Measurements from ENCODE around the gene DNAJC1. TPM values are rescaled to one million over a fixed set of nuclear protein-coding genes. Genes with fewer than 3 reads are reported as not detected.
"Not testable (repeated sequence)": the region's sequence is repeated elsewhere in the genome, so short reads cannot be mapped to it uniquely, and the experiment has no call there.

Gene DNAJC1
- total RNA-seq, 1 donor from 2014 or later, result 18.2 TPM

DNA sequence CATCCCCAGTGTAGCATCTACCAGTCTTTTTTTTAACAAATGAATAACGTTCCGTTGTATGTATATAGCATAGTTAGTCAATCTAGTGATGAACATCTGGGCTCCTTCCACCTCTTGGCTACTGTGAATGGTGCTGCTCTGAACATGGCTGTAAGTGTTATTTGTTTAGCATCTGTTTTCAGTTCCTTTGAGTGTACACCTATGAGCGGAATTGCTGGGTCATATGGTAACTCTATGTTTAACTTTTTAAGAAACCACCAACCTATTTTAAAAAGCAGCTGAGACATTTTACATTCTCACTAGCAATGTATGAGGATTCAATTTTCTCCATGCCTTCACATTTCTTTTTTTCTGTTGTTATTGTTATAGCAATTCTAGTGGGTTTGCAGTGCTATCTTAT is 178.2 kb downstream of the DNAJC1 start:
- peaks cover 22% of the 10 kb centered on the region for H3K9me3 Mint-ChIP-seq
- no peaks in the 10 kb centered on the region for H3K4me1 Mint-ChIP-seq (ENCODE audit: unreplicated experiment)
- no peak for TF ChIP-seq CTCF (conservative IDR thresholded peaks at IDR 0.05)
- peaks cover 18% of the 10 kb centered on the region for H3K36me3 Mint-ChIP-seq
- no peaks in the 10 kb centered on the region for H3K27me3 Mint-ChIP-seq
- H3K4me3 Mint-ChIP-seq, result no peak overlapping the region
- DNase-seq (ENCODE audit: extremely low spot score, unreplicated experiment), result no peak
- no peak overlapping the region for H3K27ac Mint-ChIP-seq

GRCh38 chr10:21824409-21824808 is 179.1 kb downstream of the DNAJC1 start:
- H3K4me1 Mint-ChIP-seq (ENCODE audit: unreplicated experiment), result no peaks in the 10 kb centered on the region
- no peak for TF ChIP-seq CTCF (conservative IDR thresholded peaks at IDR 0.05)
- no peak overlapping the region for H3K4me3 Mint-ChIP-seq
- no peak for DNase-seq (ENCODE audit: extremely low spot score, unreplicated experiment)
- peaks cover 17% of the 10 kb centered on the region for H3K9me3 Mint-ChIP-seq
- no peak overlapping the region for H3K27ac Mint-ChIP-seq
- peaks cover 13% of the 10 kb centered on the region for H3K36me3 Mint-ChIP-seq
- no peaks in the 10 kb centered on the region for H3K27me3 Mint-ChIP-seq

DNA sequence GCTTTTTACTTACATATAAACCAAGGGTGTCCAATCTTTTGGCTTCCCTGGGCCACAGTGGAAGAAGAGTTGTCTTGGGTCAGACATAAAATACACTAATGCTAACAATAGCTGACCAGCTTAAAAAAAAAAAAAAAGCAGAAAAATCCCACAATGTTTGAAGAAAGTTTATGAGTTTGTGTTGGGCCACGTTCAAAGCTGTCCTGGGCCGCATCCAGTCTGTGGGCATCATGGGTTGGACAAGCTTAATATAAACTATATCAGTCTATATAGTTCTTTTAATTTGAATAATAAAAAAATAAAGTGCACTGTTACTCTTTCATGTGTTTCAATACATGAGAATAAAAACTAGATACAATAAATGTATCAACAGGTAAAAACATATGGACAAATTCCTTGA is 179.9 kb downstream of the DNAJC1 start:
- DNase-seq (ENCODE audit: extremely low spot score, unreplicated experiment), result no peak
- Mint-ChIP-seq H3K27ac (no peak overlapping the region), H3K4me3 (no peak overlapping the region), H3K9me3 (peaks cover 17% of the 10 kb centered on the region), H3K27me3 (no peaks in the 10 kb centered on the region), H3K4me1 (ENCODE audit: unreplicated experiment) (no peaks in the 10 kb centered on the region), H3K36me3 (peaks cover 13% of the 10 kb centered on the region)
- TF ChIP-seq CTCF (conservative IDR thresholded peaks at IDR 0.05), result no peak

GRCh38 chr10:21822273-21822672 is 181.3 kb downstream of the DNAJC1 start:
- Mint-ChIP-seq H3K36me3 (peaks cover 17% of the 10 kb centered on the region), H3K9me3 (peaks cover 17% of the 10 kb centered on the region)
- not testable (repeated sequence) for H3K27ac Mint-ChIP-seq; DNase-seq (ENCODE audit: extremely low spot score, unreplicated experiment); H3K4me3 Mint-ChIP-seq; H3K4me1 Mint-ChIP-seq (ENCODE audit: unreplicated experiment); H3K27me3 Mint-ChIP-seq

DNA sequence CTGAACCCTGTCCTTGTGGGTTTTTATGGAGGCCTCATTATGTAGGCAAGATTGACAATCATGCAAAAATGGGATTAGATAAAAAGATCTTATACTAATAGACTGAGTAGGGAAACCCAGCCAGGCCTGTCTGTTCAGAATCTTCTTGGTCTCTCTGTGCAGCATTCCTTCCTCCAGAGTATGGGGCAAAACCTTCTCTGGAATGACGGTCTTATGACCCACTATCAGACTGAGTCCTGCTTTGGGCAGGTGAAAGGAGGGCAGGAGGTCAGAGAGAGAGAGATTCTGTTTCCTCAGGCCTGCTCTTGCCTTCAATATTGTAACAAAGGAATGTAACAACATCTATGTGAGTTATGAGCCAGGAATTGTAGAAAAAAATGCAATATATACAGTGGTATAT is 182.6 kb downstream of the DNAJC1 start:
- peaks cover 8% of the 10 kb centered on the region for H3K9me3 Mint-ChIP-seq
- TF ChIP-seq CTCF (conservative IDR thresholded peaks at IDR 0.05), result no peak
- H3K27me3 Mint-ChIP-seq, result no peaks in the 10 kb centered on the region
- H3K4me1 Mint-ChIP-seq (ENCODE audit: unreplicated experiment), result no peaks in the 10 kb centered on the region
- no peak overlapping the region for H3K27ac Mint-ChIP-seq
- DNase-seq (ENCODE audit: extremely low spot score, unreplicated experiment), result no peak
- H3K36me3 Mint-ChIP-seq, result peaks cover 10% of the 10 kb centered on the region
- H3K4me3 Mint-ChIP-seq, result no peak overlapping the region

DNA sequence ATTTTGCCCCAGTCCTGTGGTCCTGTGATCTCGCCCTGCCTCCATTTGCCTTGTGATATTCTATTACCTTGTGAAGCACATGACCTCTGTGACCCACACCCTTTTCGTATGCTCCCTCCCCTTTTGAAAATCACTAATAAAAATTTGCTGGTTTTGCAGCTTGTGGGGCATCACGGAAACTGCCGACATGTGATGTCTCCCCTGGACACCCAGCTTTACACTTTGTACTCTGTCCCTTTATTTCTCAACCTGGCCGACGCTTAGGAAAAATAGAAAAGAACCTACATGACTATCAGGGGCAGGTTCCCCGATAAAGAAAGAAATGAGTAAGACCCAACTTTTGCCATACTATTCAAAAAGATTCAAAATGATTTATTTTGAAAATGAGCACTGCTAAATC is 185.1 kb downstream of the DNAJC1 start:
- H3K36me3 Mint-ChIP-seq; H3K4me3 Mint-ChIP-seq; H3K27ac Mint-ChIP-seq; H3K4me1 Mint-ChIP-seq (ENCODE audit: unreplicated experiment); H3K9me3 Mint-ChIP-seq; DNase-seq (ENCODE audit: extremely low spot score, unreplicated experiment); H3K27me3 Mint-ChIP-seq: not testable (repeated sequence)

DNA sequence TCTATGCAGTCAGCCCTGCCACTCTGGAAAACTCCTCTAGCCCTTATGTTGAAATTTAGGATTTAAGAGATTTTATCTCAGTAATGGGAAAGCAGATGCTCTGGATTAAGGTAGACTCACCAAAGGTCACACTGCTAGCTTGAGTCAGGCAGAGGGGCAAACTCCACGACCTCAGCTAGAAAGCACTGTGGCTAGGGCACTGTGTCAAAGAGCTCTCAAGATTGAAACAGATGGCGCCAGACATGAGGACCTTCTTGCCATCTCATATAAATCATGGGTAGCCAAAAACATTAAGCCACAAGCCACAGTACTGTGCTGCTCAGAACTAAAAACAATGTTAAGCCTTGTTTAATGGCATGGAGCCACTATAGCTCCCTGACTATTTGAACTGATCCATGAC is 188.7 kb downstream of the DNAJC1 start:
- peaks cover 8% of the 10 kb centered on the region for H3K9me3 Mint-ChIP-seq
- no peak overlapping the region for H3K27ac Mint-ChIP-seq
- no peaks in the 10 kb centered on the region for H3K4me1 Mint-ChIP-seq (ENCODE audit: unreplicated experiment)
- H3K27me3 Mint-ChIP-seq, result no peaks in the 10 kb centered on the region
- peaks cover 8% of the 10 kb centered on the region for H3K36me3 Mint-ChIP-seq
- TF ChIP-seq CTCF (conservative IDR thresholded peaks at IDR 0.05), result no peak
- H3K4me3 Mint-ChIP-seq, result no peak overlapping the region
- no peak for DNase-seq (ENCODE audit: extremely low spot score, unreplicated experiment)
